ENCODE results near the gene C21orf58.

The C21orf58 gene

GRCh38 chr21:46354046-46354445, 30.4 kb upstream of the C21orf58 start:
- DNase-seq (ENCODE audit: low read depth, low spot score) = no peak

- no peak for DNase-seq (ENCODE audit: low read depth, low spot score)
Observed at GRCh38 chr21:46352913-46353312, 29.2 kb upstream of the C21orf58 start.

GRCh38 chr21:46352164-46352515, 28.5 kb upstream of the C21orf58 start:
- no peak for DNase-seq (ENCODE audit: low read depth, low spot score)

DNA sequence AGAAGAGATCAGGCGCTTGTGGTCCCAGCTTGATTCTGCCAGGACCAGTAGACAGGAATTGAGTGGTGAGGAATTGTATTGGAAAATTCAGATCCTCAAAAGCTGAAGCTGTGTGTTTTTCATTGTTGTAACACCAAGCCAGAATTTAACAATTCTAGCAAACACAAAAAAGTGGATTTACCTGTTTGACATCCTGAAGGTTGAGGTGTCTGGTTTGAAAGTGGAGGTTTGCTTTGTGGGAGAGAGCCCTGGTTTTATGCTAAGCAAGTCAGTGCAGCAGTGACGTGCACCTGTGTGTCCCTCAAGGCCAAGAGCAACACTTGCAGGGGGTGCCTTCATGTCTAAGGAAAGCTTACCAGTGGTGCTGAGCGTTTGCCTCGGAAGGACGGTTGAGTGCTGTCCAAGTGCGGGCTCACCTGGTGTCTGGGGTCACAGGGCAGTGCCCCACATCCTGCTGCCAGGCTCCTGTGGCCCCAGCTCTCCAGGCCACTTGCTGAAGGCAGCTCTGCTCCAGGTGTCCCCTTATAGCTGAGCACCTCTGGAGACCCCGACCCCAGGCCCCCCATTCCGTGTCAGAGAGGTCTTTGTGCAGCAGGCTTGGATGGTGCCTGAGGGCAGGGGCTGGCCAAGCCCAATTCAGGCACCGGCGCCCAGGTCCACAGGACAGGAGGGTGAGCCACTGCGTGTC, 27.9 kb upstream of the C21orf58 start:
- DNase-seq (ENCODE audit: low read depth, low spot score) = no peak

DNA sequence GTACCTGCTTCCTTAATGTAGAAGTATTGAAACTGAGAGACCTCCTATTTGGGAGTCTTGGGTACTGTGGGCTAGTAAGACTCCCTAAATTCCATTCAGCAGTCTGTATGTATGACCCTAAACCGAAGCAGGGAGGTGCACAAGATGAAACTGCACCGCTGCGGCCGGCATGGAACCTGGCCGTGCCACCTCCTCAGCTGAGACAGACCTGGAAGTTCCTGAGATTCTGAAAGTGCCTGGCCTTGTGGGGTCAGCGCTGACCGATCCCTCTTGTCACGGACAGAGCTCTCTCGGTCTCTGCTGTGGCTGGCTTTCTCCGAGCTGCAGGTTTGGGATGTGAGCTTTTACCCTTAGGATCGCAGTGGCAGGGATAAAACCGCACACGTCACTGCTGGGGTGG, 27.3 kb upstream of the C21orf58 start:
- DNase-seq (ENCODE audit: low read depth, low spot score) = no peak

DNA sequence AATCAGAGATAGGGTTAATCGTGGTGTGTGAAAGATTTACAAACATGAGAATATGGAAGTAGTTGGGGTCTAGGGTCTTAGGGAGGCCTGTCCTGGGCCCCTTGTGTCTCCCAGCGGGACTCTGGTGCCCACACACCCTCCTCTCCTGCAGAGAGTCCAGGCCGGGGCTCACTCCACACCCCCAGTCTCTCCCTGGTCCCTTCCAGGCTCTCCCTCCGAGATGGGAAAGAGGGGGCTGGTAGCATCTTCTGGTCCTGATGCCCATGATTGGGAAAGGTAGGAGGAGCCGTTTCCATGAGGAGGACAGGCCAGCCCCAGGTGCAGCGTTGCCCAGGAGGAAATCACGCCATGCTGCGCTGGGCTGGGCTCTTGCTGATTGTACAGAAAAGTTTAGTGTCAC, 26.9 kb upstream of the C21orf58 start:
- DNase-seq (ENCODE audit: low read depth, low spot score) = no peak

GRCh38 chr21:46349134-46349760, 25.6 kb upstream of the C21orf58 start:
- no peak for DNase-seq (ENCODE audit: low read depth, low spot score)

DNA sequence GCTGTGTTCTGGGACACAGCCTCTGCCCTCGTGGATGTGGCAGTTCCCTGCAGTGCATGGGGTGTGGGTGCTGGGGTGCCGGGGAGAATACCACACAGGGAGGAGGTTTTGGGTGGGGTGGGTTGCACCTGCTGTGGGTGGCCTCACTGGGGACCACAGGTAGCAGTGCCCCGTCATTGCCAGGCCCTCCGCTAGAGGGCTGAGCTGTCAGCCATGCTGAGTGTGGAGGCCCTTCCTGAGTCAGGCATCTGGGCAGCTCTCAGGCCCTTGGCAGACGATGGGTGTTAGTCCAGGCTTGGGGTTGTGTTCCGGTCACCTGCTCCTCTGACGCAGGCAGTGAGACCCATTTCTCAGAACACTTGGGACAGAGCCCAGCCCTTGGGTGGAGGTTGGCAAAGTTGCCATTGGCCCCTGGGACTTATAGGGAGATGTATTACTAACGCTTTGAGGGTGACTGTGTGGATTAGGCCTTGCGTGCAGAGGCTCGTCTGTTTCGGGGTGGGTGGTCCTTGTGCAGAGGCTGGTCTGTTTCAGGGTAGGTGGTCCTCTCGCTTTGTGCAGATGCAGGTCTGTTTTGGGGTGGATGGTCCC, 24.2 kb upstream of the C21orf58 start:
- DNase-seq (ENCODE audit: low read depth, low spot score) = no peak

DNA sequence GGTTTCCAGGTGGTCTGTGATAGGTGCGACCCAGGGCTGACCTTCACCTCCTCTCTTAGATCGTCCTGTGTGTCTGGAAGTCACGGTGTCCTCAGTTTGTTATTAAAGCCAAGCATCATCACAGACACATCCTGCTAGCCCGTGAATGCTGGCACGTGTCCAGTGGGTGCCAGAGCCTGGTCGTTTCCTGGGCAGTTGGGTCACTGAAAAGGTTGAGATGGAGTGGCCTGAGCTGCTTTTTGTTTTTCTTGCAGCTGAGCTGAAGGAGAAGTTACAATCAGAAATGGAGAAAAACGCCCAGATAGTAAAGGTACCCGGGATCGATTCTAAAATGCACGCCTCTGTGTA, 23.5 kb upstream of the C21orf58 start:
- no peak for DNase-seq (ENCODE audit: low read depth, low spot score)

GRCh38 chr21:46346296-46347202, 22.9 kb upstream of the C21orf58 start:
- DNase-seq (ENCODE audit: low read depth, low spot score) = no peak

GRCh38 chr21:46345861-46346260, 22.2 kb upstream of the C21orf58 start:
- no peak for DNase-seq (ENCODE audit: low read depth, low spot score)

DNA sequence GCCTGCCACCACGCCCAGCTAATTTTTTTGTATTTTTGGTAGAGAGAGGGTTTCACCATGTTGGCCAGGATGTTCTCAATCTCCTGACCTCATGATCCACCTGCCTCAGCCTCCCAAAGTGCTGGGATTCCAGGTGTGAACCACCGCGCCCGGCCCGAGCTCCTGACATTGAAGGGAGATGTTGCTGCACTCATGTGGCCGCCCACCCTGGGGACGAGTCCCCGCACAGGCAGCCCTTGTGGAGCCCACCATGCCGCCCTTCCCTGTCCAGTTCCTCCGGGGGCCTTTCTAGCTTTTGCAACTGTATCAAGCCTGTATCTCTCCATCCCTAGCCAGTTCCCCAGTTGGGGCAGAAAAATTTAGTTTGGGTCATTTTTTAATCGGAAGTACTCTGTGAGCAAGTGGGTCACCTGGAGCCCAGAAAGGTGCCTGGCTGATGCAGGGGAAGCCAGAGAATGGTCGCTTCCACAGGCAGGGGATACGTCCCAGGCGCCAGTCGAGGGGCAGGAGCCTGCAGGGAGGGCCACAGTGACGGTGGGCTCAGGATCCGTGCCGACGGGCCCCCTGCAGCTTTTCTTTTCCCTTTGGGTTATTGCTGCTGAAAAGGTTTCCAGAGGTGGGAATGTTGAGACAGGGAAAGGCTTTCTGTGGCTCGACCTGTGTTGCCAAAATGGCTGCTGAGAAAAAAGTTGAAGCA, 20.7 kb upstream of the C21orf58 start:
- no peak for DNase-seq (ENCODE audit: low read depth, low spot score)

- no peak for DNase-seq (ENCODE audit: low read depth, low spot score)
Observed at GRCh38 chr21:46340998-46341397, 17.3 kb upstream of the C21orf58 start.

- DNase-seq (ENCODE audit: low read depth, low spot score) = no peak
Observed at GRCh38 chr21:46336603-46337002, 12.9 kb upstream of the C21orf58 start.

DNA sequence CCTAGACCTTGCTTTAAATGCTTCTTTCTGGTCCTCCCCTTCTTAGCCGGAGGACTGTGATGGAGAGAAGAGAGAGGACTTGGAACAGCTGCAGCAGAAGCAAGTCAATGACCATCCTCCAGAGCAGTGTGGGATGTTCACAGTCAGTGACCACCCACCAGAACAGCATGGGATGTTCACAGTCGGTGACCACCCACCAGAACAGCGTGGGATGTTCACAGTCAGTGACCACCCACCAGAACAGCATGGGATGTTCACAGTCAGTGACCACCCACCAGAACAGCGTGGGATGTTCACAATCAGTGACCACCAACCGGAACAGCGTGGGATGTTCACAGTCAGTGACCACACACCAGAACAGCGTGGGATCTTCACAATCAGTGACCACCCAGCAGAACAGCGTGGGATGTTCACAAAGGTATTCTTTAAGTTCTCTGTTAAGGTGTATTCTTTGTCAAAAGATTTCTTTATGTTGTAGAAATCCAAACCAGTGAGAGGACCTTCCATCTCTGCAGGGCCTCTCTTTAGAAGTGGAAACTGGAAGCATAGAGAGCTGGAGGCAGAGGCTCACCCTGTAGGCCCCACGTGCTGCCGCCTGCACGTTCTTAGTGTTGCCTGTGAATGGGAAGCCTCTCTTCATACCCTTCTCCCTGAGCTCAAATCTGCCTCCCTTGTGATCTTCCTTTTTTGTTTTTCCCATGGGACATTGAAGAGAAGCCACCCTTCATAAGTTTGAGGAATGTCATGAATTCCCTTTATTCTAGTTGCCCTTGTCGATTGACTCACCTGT, 10.9 kb upstream of the C21orf58 start:
- no peak for DNase-seq (ENCODE audit: low read depth, low spot score)

DNA sequence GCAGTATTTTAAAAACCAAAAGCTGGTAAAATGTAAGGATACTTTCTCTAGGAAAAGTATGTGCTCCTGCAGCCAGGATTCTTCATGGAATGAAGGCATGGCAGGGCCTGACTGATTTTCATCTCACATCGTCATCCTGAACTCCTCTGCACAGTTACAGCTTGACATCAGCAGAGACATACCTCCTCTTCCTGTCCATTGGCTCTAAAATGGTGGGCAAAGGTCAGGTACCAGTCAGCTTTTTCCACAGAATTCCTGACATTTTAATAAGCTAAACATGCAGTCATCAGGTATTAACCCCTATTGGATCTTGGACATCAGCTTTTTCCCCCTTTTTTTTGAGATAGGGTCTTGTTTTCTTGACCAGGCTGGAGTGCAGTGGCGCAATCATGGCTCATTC, 6.1 kb upstream of the C21orf58 start:
- no peak for DNase-seq (ENCODE audit: low read depth, low spot score)

DNA sequence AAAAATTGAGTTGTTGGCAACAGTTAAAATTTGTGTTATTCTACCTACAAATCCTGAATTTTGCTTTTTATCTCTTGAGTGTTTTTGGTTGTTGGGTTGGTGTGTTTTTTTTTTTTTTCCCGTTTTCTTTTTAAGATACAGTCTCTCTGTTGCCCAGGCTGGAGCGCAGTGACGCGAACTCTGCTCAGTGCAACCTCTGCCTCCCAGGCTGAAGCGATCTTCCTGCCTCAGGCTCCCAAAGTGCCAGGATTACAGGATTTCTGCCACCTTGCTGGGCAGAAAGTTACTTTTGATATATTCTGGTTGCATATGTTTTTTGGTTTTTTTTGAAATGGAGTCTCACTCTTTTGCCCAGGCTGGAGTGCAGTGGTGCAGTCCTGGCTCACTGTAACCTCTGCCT, 4.5 kb upstream of the C21orf58 start:
- DNase-seq (ENCODE audit: low read depth, low spot score) = no peak

DNA sequence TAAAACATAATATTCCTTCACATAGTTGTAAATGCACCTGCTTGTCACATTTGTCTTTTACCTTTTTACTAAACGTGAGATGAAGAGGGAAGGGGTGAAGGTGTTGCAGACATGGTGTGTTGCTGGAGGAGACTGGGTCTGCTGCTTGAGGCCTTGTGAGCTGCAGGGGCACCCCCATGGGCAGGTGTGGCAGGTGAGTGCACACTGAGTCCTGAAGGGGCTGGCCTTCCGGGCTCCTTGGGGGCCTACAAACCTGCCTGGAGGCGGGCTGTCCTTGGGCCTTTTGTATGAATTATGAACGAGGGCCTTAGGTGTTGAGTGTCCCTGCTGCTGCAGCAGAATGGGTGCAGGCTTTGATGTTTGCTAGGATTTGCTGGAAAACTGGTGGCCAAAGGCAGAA, 4.0 kb upstream of the C21orf58 start:
- DNase-seq (ENCODE audit: low read depth, low spot score) = no peak

- no peak for DNase-seq (ENCODE audit: low read depth, low spot score)
Observed at GRCh38 chr21:46326110-46326703, 2.5 kb upstream of the C21orf58 start.

DNA sequence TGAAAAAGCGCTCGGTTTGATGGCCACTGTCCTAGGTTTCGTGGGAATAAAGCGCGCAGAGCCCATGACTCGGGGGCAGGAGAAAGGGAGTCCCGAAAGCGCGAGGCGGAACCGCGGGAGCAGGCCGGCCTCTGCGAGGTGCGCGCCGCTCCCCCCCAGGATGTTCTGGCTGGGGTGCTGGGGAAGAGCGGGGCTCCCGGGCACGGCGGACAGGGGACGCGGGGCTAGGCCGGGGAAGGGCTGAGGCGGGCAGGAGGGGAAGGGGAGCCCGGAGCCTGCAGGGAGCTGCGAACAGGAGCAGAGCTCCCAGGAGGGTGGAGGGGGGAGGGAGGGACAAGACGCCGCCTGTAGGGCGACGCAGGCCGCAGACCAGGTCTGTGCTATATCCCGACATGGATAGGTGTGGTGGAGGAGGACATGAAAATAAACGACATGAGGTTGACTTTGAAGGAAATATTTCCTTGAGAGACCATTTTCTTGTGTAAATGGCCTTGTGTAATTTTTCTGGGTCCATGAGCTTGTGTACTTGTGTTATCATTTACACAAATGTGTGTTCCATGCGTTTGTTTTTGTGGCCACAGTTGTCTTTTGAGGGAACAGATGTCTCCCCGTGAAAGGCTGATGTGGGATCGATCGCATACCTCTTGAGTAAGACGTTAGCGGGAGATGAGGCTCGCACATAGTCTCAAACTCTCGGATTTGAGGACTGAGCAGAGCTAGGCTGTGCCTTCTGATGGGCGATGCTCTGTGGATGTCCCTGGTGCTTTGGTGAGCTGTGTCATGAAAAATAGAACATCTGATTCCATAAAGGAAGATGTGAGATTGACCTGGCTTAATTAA, 1.6 kb upstream of the C21orf58 start:
- no peak for DNase-seq (ENCODE audit: low read depth, low spot score)
